ENCODE data around the gene POGK.

Gene POGK

GRCh38 chr1:166895766-166896165 is 56.5 kb downstream of the POGK start:
- no peak overlapping the region for H3K4me3 ChIP-seq
- H3K27ac ChIP-seq, result no peak overlapping the region

GRCh38 chr1:166899769-166900168 is 60.5 kb downstream of the POGK start:
- no peak overlapping the region for H3K4me3 ChIP-seq

GRCh38 chr1:166900987-166901386 is 61.7 kb downstream of the POGK start:
- no peak overlapping the region for H3K4me3 ChIP-seq
- H3K27ac ChIP-seq, result no peak overlapping the region

More at GRCh38 chr1:166899769-166900168, 60.5 kb downstream of the POGK start:
- no peak overlapping the region for H3K27ac ChIP-seq

GRCh38 chr1:166902279-166902678 is 63.0 kb downstream of the POGK start:
- no peak overlapping the region for H3K27ac ChIP-seq
- H3K4me3 ChIP-seq, result no peak overlapping the region

GRCh38 chr1:166903232-166903631 is 64.0 kb downstream of the POGK start:
- Histone ChIP-seq H3K4me3 (no peak overlapping the region), H3K27ac (no peak overlapping the region)

GRCh38 chr1:166905136-166905535 is 65.9 kb downstream of the POGK start:
- H3K4me3 ChIP-seq, result no peak overlapping the region
- no peak overlapping the region for H3K27ac ChIP-seq

- no peak overlapping the region for H3K27ac ChIP-seq
- no peak overlapping the region for H3K4me3 ChIP-seq
These were observed 66.6 kb downstream of the POGK start for GRCh38 chr1:166905900-166906299.
